ENCODE data around the gene KLF4.

DNA sequence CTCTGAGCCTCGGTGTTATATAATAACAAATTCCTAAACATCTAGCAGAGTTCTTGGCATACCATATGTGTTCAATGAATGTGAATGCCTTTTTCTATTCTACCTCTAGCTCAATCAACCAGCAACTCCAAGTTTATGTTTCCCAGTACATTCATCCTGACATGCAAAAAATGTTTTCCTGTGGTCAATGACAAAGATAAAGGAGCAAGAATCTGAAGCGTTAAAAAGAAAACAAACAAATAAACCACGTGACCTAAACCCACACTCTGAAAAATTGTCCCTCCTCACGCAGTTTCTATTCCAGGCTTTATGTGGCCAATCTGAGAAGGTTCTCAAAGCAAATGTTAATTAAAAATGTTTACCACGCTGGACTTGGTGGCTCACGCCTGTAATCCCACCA is 18.0 kb downstream of the KLF4 start:
- TF ChIP-seq, protein P1, sequence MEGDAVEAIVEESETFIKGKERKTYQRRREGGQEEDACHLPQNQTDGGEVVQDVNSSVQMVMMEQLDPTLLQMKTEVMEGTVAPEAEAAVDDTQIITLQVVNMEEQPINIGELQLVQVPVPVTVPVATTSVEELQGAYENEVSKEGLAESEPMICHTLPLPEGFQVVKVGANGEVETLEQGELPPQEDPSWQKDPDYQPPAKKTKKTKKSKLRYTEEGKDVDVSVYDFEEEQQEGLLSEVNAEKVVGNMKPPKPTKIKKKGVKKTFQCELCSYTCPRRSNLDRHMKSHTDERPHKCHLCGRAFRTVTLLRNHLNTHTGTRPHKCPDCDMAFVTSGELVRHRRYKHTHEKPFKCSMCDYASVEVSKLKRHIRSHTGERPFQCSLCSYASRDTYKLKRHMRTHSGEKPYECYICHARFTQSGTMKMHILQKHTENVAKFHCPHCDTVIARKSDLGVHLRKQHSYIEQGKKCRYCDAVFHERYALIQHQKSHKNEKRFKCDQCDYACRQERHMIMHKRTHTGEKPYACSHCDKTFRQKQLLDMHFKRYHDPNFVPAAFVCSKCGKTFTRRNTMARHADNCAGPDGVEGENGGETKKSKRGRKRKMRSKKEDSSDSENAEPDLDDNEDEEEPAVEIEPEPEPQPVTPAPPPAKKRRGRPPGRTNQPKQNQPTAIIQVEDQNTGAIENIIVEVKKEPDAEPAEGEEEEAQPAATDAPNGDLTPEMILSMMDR (conservative IDR thresholded peaks at IDR 0.05; ENCODE audit: low read depth, low read length) = no peak
- TF ChIP-seq NFE2L2 (IDR thresholded peaks at IDR 0.05; ENCODE audit: low read depth, low read length) = no peak
- no peak for TF ChIP-seq POLR2A (IDR thresholded peaks at IDR 0.05; ENCODE audit: low read depth, low read length)
- TF ChIP-seq CEBPB (IDR thresholded peaks at IDR 0.05; ENCODE audit: low read depth, low read length) = no peak
- TF ChIP-seq RCOR1 (IDR thresholded peaks at IDR 0.05; ENCODE audit: insufficient replicate concordance, low read length) = no peak
- no peak for TF ChIP-seq RFX5 (IDR thresholded peaks at IDR 0.05; ENCODE audit: low read depth, low read length)
- no peak for TF ChIP-seq FOS (IDR thresholded peaks at IDR 0.05; ENCODE audit: low read depth, low read length)
- no peak for TF ChIP-seq MXI1 (IDR thresholded peaks at IDR 0.05; ENCODE audit: borderline replicate concordance, low read depth, low read length)
